Activated naive CD4-positive, alpha-beta T cell treated with anti-CD3 and anti-CD28 coated beads, Interleukin-2, amount 50 U/mL, for 72 hours (primary cell): ENCODE results near the gene SLC9A2. TPM values are rescaled to one million over a fixed set of nuclear protein-coding genes. Genes with fewer than 3 reads are reported as not detected.

ENCODE experiments used
- ATAC-seq, 2 donors: fragments of 150-1000 bp; cut with Tn5 transposase; 2 replicates each; pipeline ENCODE4 v1.10.0; 2021; ENCODE audit warnings: mild to moderate bottlenecking in 2 of 2, moderate library complexity in 2 of 2
- DNase-seq, 2 donors: peaks; one replicate each; pipeline ENCODE4 v3.0.0; 2021 to 2022; ENCODE audit warnings: low spot score in 2 of 2
- H3K27ac Mint-ChIP-seq, 2 donors: one replicate each; pipeline ENCODE4 v1.8.0; 2022; ENCODE audit warnings: mild to moderate bottlenecking in 2 of 2, mixed read lengths in 2 of 2
- H3K36me3 Mint-ChIP-seq, 2 donors: one replicate each; pipeline ENCODE4 v1.8.0; 2022; ENCODE audit warnings: mixed read lengths in 2 of 2
- H3K9me3 Mint-ChIP-seq, 2 donors: one replicate each; pipeline ENCODE4 v1.8.0; 2022; ENCODE audit warnings: mixed read lengths in 2 of 2
- total RNA-seq, 2 donors: library from RNA; stranded (reverse); gene quantifications; one replicate each; pipeline ENCODE4 v1.2.3, GENCODE V29; 2022

SLC9A2 gene
- total RNA-seq, 2 donors from 2014 or later: 0.25 TPM; not detected in 1

- ATAC-seq: no peak
- DNase-seq: no peak
- no peak overlapping the region for H3K27ac Mint-ChIP-seq
- H3K36me3 Mint-ChIP-seq: no peaks in the 10 kb centered on the region
- H3K9me3 Mint-ChIP-seq: no peaks in the 10 kb centered on the region
Observed at GRCh38 chr2:102603904-102604303, 15.4 kb upstream of the SLC9A2 start.

GRCh38 chr2:102604769-102605168, 14.6 kb upstream of the SLC9A2 start:
- ATAC-seq (no peak), DNase-seq (no peak)
- Mint-ChIP-seq H3K27ac (no peak overlapping the region), H3K9me3 (no peaks in the 10 kb centered on the region), H3K36me3 (no peaks in the 10 kb centered on the region)

- Mint-ChIP-seq H3K27ac (no peak overlapping the region), H3K36me3 (no peaks in the 10 kb centered on the region), H3K9me3 (no peaks in the 10 kb centered on the region)
- ATAC-seq: no peak
- DNase-seq: no peak
Observed at GRCh38 chr2:102606353-102606752, 13.0 kb upstream of the SLC9A2 start.

GRCh38 chr2:102615620-102616436, 3.5 kb upstream of the SLC9A2 start:
- H3K27ac Mint-ChIP-seq: no peak overlapping the region
- peak; percentile 72 to 77 for ATAC-seq

DNA sequence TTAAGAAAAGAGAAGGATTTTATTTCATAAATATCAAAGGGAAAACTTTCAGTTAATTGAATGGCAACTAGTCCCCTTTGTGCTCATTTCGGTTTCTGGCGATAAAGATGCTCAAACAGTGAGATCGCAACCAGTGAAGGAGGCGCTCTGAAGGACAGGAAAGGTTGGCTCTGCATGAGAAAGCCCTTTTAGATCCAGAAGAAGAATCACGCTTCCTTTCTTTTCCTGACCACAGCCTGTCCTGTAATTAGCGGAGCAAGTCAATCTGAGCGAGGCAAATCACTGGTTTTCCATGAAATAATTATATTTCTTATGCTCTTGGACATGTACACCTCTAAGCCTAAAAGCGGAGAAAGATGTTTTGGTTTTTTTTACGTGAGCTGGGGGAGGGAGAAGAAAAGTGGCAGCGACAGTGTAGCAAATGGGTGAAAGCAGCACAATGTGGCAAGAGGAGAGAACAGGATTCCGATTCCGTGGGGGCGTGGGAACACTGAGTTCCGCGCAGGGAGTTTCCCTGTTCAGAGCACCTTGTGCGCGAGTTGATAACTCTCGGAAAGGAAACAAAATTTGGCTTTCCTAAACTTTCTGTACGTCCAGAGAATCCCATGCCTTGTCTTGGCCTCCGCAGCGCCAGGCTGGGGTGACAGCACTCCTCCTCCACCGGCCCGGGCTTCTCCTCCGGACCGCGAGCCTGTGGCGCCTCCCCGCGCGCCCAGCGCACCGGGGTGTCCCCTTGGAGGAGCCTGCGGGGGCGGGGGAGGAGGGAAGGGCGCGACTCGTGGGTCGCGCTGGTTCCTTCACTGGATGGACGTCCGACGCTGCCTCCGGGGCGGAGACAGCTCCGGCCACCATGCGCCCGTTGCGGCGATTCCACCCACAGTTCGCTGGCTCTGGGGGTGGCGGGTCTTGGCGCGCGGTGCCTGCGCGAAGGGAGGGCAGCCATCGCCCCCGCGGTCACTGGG, 620 bp upstream of the SLC9A2 start:
- ATAC-seq (peak; percentile 27 to 39), DNase-seq (peak in 1 of 2 donors; percentile 17)
- peaks cover 0 to 13% of the 10 kb centered on the region in 2 donors for H3K36me3 Mint-ChIP-seq
- H3K27ac Mint-ChIP-seq: no peak overlapping the region
- no peaks in the 10 kb centered on the region for H3K9me3 Mint-ChIP-seq

More at GRCh38 chr2:102615620-102616436, 3.5 kb upstream of the SLC9A2 start:
- H3K36me3 Mint-ChIP-seq: peaks cover 0 to 13% of the 10 kb centered on the region in 2 donors
- DNase-seq: peak in 1 of 2 donors; percentile 43
- H3K9me3 Mint-ChIP-seq: no peaks in the 10 kb centered on the region

DNA sequence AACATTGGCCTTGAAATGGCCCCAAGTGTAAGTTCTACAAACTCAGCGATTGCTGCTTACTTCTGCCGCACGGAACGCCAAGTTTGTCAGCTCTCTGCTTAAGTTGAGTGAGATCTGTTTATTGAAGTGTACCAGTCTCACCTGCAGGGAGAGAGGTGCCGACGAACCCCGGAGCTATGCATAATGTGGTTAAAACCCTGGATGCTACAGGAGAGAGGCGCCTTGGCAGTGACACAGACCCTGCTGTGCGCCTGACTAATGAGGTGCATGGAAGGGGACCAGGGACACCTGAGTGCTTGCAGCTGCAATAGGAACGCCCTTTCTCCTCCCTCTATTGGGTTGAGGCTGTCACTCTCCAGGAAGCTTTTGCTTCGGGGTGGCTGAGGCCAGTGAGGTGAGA, 979 bp downstream of the SLC9A2 start:
- DNase-seq: no peak
- Mint-ChIP-seq H3K27ac (no peak overlapping the region), H3K36me3 (peaks cover 0 to 13% of the 10 kb centered on the region in 2 donors), H3K9me3 (no peaks in the 10 kb centered on the region)
- no peak for ATAC-seq

DNA sequence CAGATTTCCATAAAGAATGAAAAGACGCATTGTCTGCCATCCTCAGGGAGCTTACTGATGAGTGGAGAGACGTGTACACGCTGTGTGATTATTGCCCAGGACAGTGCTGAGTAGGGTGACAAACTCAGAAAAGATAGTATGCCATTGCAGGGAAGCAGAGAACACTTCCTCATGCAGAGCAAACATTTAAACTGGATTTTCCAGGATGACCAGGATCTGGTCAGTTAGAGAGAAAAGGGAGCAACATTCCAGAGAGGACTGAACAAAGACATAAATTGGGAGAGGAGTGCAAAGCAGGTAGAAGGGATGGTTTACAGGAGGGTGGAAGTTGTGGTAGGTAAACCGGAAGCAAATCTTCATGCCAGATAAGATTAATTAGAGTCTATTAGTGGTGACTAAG, 2.3 kb downstream of the SLC9A2 start:
- DNase-seq (no peak), ATAC-seq (no peak)
- peaks cover 0 to 13% of the 10 kb centered on the region in 2 donors for H3K36me3 Mint-ChIP-seq
- H3K27ac Mint-ChIP-seq: no peak overlapping the region
- no peaks in the 10 kb centered on the region for H3K9me3 Mint-ChIP-seq

DNA sequence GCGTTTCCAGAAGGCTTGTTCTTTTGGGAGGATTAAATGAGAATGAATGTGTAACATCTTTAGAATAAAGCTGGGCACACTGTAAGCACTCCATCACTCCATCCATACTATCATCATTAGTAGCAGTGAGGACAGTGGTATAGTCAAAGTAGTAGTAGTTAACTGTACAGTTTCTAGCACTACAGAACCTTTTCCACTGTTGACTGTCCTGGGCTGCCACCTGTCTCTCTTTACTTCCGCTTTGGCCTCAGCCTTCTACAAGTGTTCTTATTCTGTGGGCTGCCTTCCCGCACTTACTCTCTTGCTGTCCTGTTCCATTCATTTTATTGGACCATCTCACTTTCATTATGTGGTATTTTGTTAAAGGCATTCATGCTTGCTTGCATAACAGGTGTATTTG, 3.3 kb downstream of the SLC9A2 start:
- H3K9me3 Mint-ChIP-seq: no peaks in the 10 kb centered on the region
- ATAC-seq (peak in 1 of 2 donors; percentile 39), DNase-seq (no peak)
- no peak overlapping the region for H3K27ac Mint-ChIP-seq
- peaks cover 0 to 13% of the 10 kb centered on the region in 2 donors for H3K36me3 Mint-ChIP-seq

GRCh38 chr2:102630458-102630857, 11.1 kb downstream of the SLC9A2 start:
- Mint-ChIP-seq H3K9me3 (no peaks in the 10 kb centered on the region), H3K27ac (no peak overlapping the region), H3K36me3 (no peaks in the 10 kb centered on the region)
- DNase-seq: no peak
- ATAC-seq: no peak

DNA sequence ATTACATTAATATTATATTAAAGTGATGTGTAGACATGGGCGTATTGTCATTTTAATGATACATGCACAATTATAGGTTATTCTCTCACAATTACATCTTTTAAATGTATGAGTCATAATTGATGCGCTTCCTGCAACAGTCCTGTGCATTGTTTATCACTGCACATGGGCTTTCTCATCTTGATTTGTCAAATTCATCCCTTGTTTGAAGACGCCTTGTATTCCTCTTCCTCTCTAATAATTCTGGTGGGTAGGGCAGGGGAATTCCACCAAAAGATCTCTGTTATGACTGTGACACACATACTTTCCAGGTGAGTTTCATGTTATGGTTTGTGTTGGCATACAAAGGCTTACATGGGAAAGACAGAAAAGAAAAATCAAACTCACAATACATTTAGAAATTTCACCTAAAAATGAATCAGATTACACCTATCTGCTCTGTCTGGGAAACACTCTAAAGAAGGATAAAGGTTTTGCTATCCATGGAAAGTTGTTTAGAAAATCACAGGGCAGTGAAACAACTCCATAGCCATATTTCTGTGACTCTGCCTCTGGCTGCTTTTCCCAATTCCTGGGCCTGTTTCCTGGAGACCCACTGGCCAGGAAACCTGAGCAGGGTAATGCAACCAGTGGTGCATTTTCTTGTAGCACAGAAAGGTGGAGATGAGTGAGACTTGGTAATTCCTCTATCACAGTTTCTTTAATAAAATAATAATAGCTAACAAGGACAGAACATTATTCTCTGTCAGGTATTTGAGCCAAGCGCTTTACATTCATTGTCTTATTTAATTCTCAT, 13.2 kb downstream of the SLC9A2 start:
- Mint-ChIP-seq H3K9me3 (no peaks in the 10 kb centered on the region), H3K27ac (no peak overlapping the region), H3K36me3 (no peaks in the 10 kb centered on the region)
- DNase-seq (no peak), ATAC-seq (peak in 1 of 2 donors; percentile 79)

DNA sequence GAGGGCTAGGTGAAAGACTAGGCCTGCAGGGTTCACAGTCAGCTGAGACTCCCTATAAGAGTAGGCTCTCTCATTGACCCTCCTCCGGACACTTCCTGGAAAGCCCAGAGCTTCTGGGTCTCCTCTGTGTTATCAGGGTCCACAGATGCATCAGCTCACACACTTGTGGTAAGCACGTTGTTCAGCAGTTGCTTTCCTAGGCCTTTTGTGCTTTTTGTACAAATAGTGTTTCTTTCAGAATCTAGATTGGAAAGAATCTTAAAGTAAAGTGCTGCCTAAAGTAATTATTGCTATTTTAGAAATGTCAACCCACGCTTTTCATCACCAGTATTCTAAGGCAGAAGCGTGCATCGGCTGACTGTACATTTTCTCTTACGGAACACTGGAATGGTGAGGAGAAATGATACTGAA, 15.5 kb downstream of the SLC9A2 start:
- H3K27ac Mint-ChIP-seq: no peak overlapping the region
- no peaks in the 10 kb centered on the region for H3K36me3 Mint-ChIP-seq
- no peak for DNase-seq
- ATAC-seq: no peak
- no peaks in the 10 kb centered on the region for H3K9me3 Mint-ChIP-seq

GRCh38 chr2:102635317-102635716, 16.0 kb downstream of the SLC9A2 start:
- ATAC-seq: no peak
- Mint-ChIP-seq H3K9me3 (no peaks in the 10 kb centered on the region), H3K36me3 (no peaks in the 10 kb centered on the region), H3K27ac (no peak overlapping the region)
- DNase-seq: no peak

GRCh38 chr2:102636283-102636907, 17.0 kb downstream of the SLC9A2 start:
- no peak overlapping the region for H3K27ac Mint-ChIP-seq
- ATAC-seq: no peak

GRCh38 chr2:102637358-102637757, 18.0 kb downstream of the SLC9A2 start:
- H3K9me3 Mint-ChIP-seq: no peaks in the 10 kb centered on the region

More at GRCh38 chr2:102636283-102636907, 17.0 kb downstream of the SLC9A2 start:
- Mint-ChIP-seq H3K36me3 (no peaks in the 10 kb centered on the region), H3K9me3 (no peaks in the 10 kb centered on the region)
- no peak for DNase-seq

DNA sequence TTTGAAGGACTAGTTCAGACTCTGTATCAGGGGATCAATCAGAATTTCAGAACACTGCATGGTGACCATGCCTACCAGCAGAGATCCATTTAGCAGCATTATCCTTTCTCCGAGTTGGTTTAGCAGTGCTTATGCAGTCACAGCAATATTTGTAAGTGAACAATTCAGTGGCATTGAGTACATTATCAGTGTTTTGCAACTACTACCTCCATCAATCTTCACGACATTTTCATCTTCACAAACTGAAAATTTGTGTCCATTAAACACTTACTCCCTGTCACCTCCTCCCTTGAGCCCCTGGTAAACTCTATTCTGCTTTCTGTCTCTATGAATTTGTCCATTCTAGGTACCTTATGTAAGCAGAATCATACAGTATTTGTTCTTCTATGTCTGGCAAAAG, 20.1 kb downstream of the SLC9A2 start:
- H3K27ac Mint-ChIP-seq: no peak overlapping the region
- H3K9me3 Mint-ChIP-seq: no peaks in the 10 kb centered on the region
- no peak for ATAC-seq
- no peak for DNase-seq
- H3K36me3 Mint-ChIP-seq: no peaks in the 10 kb centered on the region

More at GRCh38 chr2:102637358-102637757, 18.0 kb downstream of the SLC9A2 start:
- Mint-ChIP-seq H3K27ac (no peak overlapping the region), H3K36me3 (no peaks in the 10 kb centered on the region)
- ATAC-seq (no peak), DNase-seq (no peak)

DNA sequence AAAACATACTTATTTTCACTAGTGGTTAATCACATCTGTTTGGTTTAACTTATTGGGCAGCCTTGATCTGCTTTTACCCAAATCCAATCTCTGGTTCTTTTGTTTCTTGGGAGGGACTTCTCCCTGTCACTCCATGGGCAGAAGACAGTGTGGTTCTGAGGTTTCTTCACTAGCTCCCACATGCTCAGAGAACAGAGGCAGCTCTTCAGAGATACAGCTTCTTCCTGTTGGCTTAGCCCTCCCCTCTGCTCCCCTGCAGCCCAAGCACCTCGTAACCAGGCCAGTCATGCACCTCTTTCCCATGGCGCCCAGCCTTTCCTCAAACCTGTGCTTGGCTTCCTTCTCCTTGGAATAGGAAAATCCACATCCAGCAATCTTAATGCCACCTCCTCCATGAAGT, 32.8 kb downstream of the SLC9A2 start:
- H3K36me3 Mint-ChIP-seq: no peaks in the 10 kb centered on the region
- ATAC-seq: no peak
- H3K27ac Mint-ChIP-seq: no peak overlapping the region
- DNase-seq: no peak
- no peaks in the 10 kb centered on the region for H3K9me3 Mint-ChIP-seq
